Loucy (cell line): ENCODE data around the gene ASXL3.

Source experiments
- H2AFZ ChIP-seq: fragments of 200-600 bp; sonication (generic); 2 replicates; pipeline ENCODE4 v1.6.0; 2016; ENCODE audit warnings: antibody characterized with exemption, mild to moderate bottlenecking, low read length, moderate library complexity
- H3F3A ChIP-seq: fragments of 200-600 bp; 2 replicates; pipeline ENCODE4 v1.6.0; 2016; ENCODE audit warnings: antibody characterized with exemption, low read depth, mild to moderate bottlenecking
- H3K27me3 ChIP-seq: fragments of 200-600 bp; sonication (generic); 2 replicates; pipeline ENCODE4 v1.6.1; 2014; ENCODE audit warnings: low read length, mild to moderate bottlenecking; ENCODE audit not compliant: insufficient read depth, poor library complexity, severe bottlenecking
- H3K36me3 ChIP-seq: fragments of 200-600 bp; sonication (generic); 2 replicates; pipeline ENCODE4 v1.6.1; 2016; ENCODE audit warnings: low read length; ENCODE audit not compliant: insufficient read depth
- H3K4me1 ChIP-seq: fragments of 200-600 bp; sonication (generic); 2 replicates; pipeline ENCODE4 v1.5.1; 2014; ENCODE audit warnings: low read length, mild to moderate bottlenecking; ENCODE audit not compliant: insufficient read depth, poor library complexity, severe bottlenecking
- H3K4me2 ChIP-seq: fragments of 200-600 bp; sonication (generic); 2 replicates; pipeline ENCODE4 v1.6.0; 2014; ENCODE audit warnings: antibody characterized with exemption, low read length, low read depth, mild to moderate bottlenecking; ENCODE audit not compliant: poor library complexity, severe bottlenecking
- H3K4me3 ChIP-seq: fragments of 200-600 bp; sonication (generic); 2 replicates; pipeline ENCODE4 v1.5.1; 2014; ENCODE audit warnings: low read length, mild to moderate bottlenecking, mixed read lengths; ENCODE audit not compliant: poor library complexity, severe bottlenecking
- H3K79me2 ChIP-seq: fragments of 200-600 bp; sonication (generic); 2 replicates; pipeline ENCODE4 v1.6.1; 2014; ENCODE audit warnings: low read length; ENCODE audit not compliant: insufficient read depth
- H3K9ac ChIP-seq: fragments of 200-600 bp; sonication (generic); 2 replicates; pipeline ENCODE4 v1.6.0; 2014; ENCODE audit warnings: mild to moderate bottlenecking, low read depth, low read length, moderate library complexity; ENCODE audit not compliant: poor library complexity, severe bottlenecking
- H3K9me2 ChIP-seq: fragments of 200-600 bp; sonication (generic); replicated peaks from 2 replicates; pipeline ENCODE4 v1.6.1; 2016; ENCODE audit warnings: low read depth, low read length, mixed read lengths
- H3K9me3 ChIP-seq: fragments of 200-600 bp; sonication (generic); 2 replicates; pipeline ENCODE4 v1.6.1; 2014; ENCODE audit warnings: mild to moderate bottlenecking, antibody characterized with exemption, low read length, low read depth; ENCODE audit not compliant: insufficient read depth
- H4K20me1 ChIP-seq: fragments of 200-600 bp; sonication (generic); 2 replicates; pipeline ENCODE4 v1.6.0; 2014; ENCODE audit warnings: antibody characterized with exemption, low read length, mild to moderate bottlenecking; ENCODE audit not compliant: insufficient read depth, poor library complexity, severe bottlenecking
- CTCF ChIP-seq: fragments of 200-600 bp; sonication (generic); conservative IDR thresholded peaks from 2 replicates; pipeline ENCODE4 v1.5.1; 2014; ENCODE audit warnings: mild to moderate bottlenecking, antibody characterized with exemption, low read length
- EZH2phosphoT487 ChIP-seq: fragments of 200-600 bp; IDR thresholded peaks from 2 replicates; pipeline ENCODE4 v1.6.1; 2018; ENCODE audit warnings: antibody characterized with exemption, mild to moderate bottlenecking, moderate library complexity, borderline replicate concordance

The ASXL3 gene

DNA sequence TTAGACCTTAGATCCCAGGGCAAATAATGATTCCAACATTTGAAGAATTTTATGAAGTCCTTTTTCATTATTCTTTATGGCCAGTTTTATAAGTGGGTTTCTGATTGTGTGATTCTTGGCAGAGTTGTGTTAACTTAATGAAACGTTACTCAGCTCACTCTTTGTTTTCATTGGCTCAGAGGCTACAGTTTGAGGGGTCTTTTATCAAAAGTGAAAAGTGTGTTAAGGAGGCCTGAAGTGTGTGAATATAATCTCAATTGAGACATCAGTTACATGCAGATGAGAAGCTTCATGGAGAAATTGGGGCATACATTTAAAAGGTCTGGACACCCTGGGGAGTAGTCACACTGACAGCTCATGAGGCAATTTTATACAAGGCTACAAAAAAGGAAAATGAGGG lies 74.6 kb downstream of the ASXL3 start:
- no peak overlapping the region for H2AFZ ChIP-seq
- H3K4me3 ChIP-seq = no peak overlapping the region
- H3F3A ChIP-seq = no peaks in the 10 kb centered on the region
- no peak overlapping the region for H3K9ac ChIP-seq
- no peaks in the 10 kb centered on the region for H3K9me3 ChIP-seq
- no peaks in the 10 kb centered on the region for H3K27me3 ChIP-seq
- no peaks in the 10 kb centered on the region for H3K79me2 ChIP-seq
- H3K9me2 ChIP-seq = no peaks in the 10 kb centered on the region
- H3K36me3 ChIP-seq = no peaks in the 10 kb centered on the region
- TF ChIP-seq EZH2phosphoT487 = no peak
- no peak for TF ChIP-seq CTCF
- no peaks in the 10 kb centered on the region for H4K20me1 ChIP-seq
- no peak overlapping the region for H3K4me2 ChIP-seq
- no peaks in the 10 kb centered on the region for H3K4me1 ChIP-seq

GRCh38 chr18:33653231-33653630 lies 75.2 kb downstream of the ASXL3 start:
- Histone ChIP-seq H3K4me3 (no peak overlapping the region), H3K9ac (no peak overlapping the region), H3F3A (no peaks in the 10 kb centered on the region), H3K9me3 (no peaks in the 10 kb centered on the region), H3K9me2 (no peaks in the 10 kb centered on the region), H3K4me1 (no peaks in the 10 kb centered on the region), H3K27me3 (no peaks in the 10 kb centered on the region), H3K36me3 (no peaks in the 10 kb centered on the region), H3K4me2 (no peak overlapping the region), H4K20me1 (no peaks in the 10 kb centered on the region), H2AFZ (no peak overlapping the region), H3K79me2 (no peaks in the 10 kb centered on the region)
- TF ChIP-seq CTCF (no peak), EZH2phosphoT487 (no peak)

GRCh38 chr18:33656889-33657448 lies 79.0 kb downstream of the ASXL3 start:
- no peak overlapping the region for H3K4me2 ChIP-seq
- no peak overlapping the region for H2AFZ ChIP-seq
- H4K20me1 ChIP-seq = no peaks in the 10 kb centered on the region
- no peaks in the 10 kb centered on the region for H3K4me1 ChIP-seq
- H3K9ac ChIP-seq = no peak overlapping the region
- no peaks in the 10 kb centered on the region for H3K27me3 ChIP-seq
- no peaks in the 10 kb centered on the region for H3K79me2 ChIP-seq
- H3K36me3 ChIP-seq = no peaks in the 10 kb centered on the region
- no peaks in the 10 kb centered on the region for H3K9me3 ChIP-seq
- no peaks in the 10 kb centered on the region for H3F3A ChIP-seq
- no peak overlapping the region for H3K4me3 ChIP-seq
- no peak for TF ChIP-seq CTCF
- TF ChIP-seq EZH2phosphoT487 = no peak
- no peaks in the 10 kb centered on the region for H3K9me2 ChIP-seq
